ENCODE data around the gene SPATA4. TPM values are rescaled to one million over a fixed set of nuclear protein-coding genes. Genes with fewer than 3 reads are reported as not detected.

Gene SPATA4
- total and polyA plus RNA-seq, 2 of the 4 experiments (the other 2 are of a cell fraction), result under 0.01 to 0.09 TPM

GRCh38 chr4:176193126-176193525, 2.3 kb downstream of the SPATA4 start:
- dilution Hi-C loops (cut with HindIII; ENCODE audit: low sequenced_read_pairs, unreplicated experiment), result no loop called here
- DNase-seq (peak; percentile 65), ATAC-seq (ENCODE audit: low read depth) (no peak)
- Histone ChIP-seq H3K4me3 (ENCODE audit: insufficient read depth, low read depth, low read length) (no peak overlapping the region), H2AK5ac (ENCODE audit: low read depth, low read length) (no peak overlapping the region), H2AK9ac (replicated peaks; ENCODE audit: low read depth, low read length, poor library complexity) (no peak overlapping the region), H3K14ac (replicated peaks; ENCODE audit: low read depth, low read length) (peak overlapping the region; percentile 23; the same call in 1 of the 2 replicates), H3K4me2 (ENCODE audit: low read depth, low read length) (peak overlapping the region; percentile 76; the same call in 1 of the 2 replicates), H2BK15ac (ENCODE audit: low read depth, low read length) (no peak overlapping the region), H3K79me1 (ENCODE audit: low read depth in 1 of 2, low read length in 2 of 2) (no peaks in the 10 kb centered on the region), H4K20me1 (ENCODE audit: insufficient read depth, low read length) (no peaks in the 10 kb centered on the region), H3K9me3 (ENCODE audit: control insufficient read depth, insufficient read depth, low read length) (no peaks in the 10 kb centered on the region), H3K36me3 (ENCODE audit: control insufficient read depth, insufficient read depth, low read length) (no peaks in the 10 kb centered on the region), H3K56ac (ENCODE audit: extremely low read depth, insufficient read depth, low read length) (0 out of 2 replicates have a peak overlapping the region, but pooled peaks have one; percentile 19), H2BK20ac (ENCODE audit: low read depth, low read length) (peak overlapping the region; percentile 78), H4K5ac (ENCODE audit: low read depth, low read length) (no peak overlapping the region; the same call in 1 of the 2 replicates), H2BK120ac (ENCODE audit: low read depth, low read length) (peak overlapping the region; percentile 66; the same call in 1 of the 2 replicates), H3K4me1 (ENCODE audit: control insufficient read depth, insufficient read depth, low read length) (peaks cover 9% of the 10 kb centered on the region), H3K4ac (ENCODE audit: low read depth, low read length) (peak overlapping the region; percentile 45; the same call in 1 of the 2 replicates), H3K18ac (ENCODE audit: low read depth, low read length) (peak overlapping the region; percentile 90; the same call in 1 of the 2 replicates), H4K91ac (ENCODE audit: insufficient read depth, low read depth, low read length) (0 out of 2 replicates have a peak overlapping the region, but pooled peaks have one; percentile 16), H2BK5ac (ENCODE audit: low read depth, low read length, poor library complexity, severe bottlenecking) (peak overlapping the region; percentile 92), H2AFZ (replicated peaks; ENCODE audit: low read length, poor library complexity) (no peak overlapping the region), H4K8ac (ENCODE audit: low read depth in 2 of 2, low read length in 2 of 2) (peak overlapping the region; percentile 56 to 57), H3K23ac (ENCODE audit: low read depth, low read length) (peak overlapping the region; percentile 77; the same call in 1 of the 2 replicates), H3K9ac (ENCODE audit: low read depth, low read length) (peak overlapping the region; percentile 30; the same call in 1 of the 2 replicates), H3K9me1 (ENCODE audit: insufficient read depth, low read length) (no peaks in the 10 kb centered on the region), H3K27me3 (ENCODE audit: control insufficient read depth, insufficient read depth, low read length) (no peaks in the 10 kb centered on the region), H3K27ac (ENCODE audit: insufficient read depth, low read length) (no peak overlapping the region; the same call in 1 of the 2 replicates)
- intact Hi-C loops (cut with micrococcal nuclease), result no loop called here
- CTCF ChIA-PET, result no interaction called here
- BruUV-seq (replicated peaks), result no TSS peak
- POLR2A ChIA-PET (ENCODE audit: unreplicated experiment), result no interaction called here
- WGBS, 2 experiments (ENCODE audit: extremely low coverage in 2 of 2, insufficient read length in 1 of 2), result no CpG with 5 or more reads among the region's 4 CpGs
- in situ Hi-C loops (cut with MboI; ENCODE audit: low sequenced_read_pairs), result loop anchor here (10.0 kb wide), 1 partner anchor 82 kb away; no protein-coding TSS in a partner anchor
- TF ChIP-seq BHLHE40 (IDR thresholded peaks at IDR 0.05; ENCODE audit: low read depth, low read length) (peak; percentile 63), FOS (IDR thresholded peaks at IDR 0.05; ENCODE audit: low read depth, low read length) (0 out of 2 replicates have a peak, but pooled peaks have one; percentile 44), MXI1 (IDR thresholded peaks at IDR 0.05; ENCODE audit: borderline replicate concordance, low read depth, low read length) (no peak), MAZ (IDR thresholded peaks at IDR 0.05; ENCODE audit: borderline replicate concordance, low read depth, low read length) (no peak)
